Activated CD4-positive, alpha-beta T cell treated with anti-CD3 and anti-CD28 coated beads, Interleukin-2, Interleukin-6, amounts not matched to agents 100 ng/mL and 50 ng/mL, durations not matched to agents 16 hours and 8 hours (primary cell): Measurements from ENCODE around the gene VARS1.

Experiments
- DNase-seq: peaks from one replicate; pipeline ENCODE4 v3.0.0-alpha.2; 2020

The VARS1 gene

DNA sequence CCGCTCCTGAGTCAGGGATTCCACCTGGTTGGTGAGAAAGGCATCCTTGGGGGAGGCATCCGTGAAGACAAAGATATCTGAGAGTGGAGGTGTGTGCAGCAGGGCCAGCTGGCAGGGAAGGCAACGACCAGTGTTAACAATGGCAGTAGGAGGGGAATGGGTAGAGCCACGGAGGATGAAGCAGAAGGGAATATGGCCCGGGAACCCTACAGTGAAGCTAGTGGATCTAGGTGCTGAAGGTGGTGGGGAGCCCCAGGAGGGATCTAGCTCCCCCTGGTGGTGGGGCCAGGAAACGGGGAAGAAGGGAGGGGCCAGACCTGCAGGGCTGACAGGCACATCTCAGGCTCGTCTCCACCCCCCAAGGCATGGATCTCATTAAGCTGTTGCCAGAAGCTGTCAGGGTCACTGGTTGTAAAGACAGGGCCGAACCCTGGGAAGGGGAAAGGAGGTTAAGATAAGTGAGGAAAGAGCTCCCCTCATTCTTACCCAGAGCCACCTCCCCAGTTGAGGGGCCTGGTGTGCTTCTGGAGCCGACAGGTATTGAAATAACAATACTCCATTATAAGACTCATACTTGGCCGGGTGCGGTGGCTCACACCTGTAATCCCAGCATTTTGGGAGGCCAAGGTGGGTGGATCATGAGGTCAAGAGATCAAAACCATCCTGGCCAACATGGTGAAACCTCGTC is 25.7 kb downstream of the VARS1 start:
- DNase-seq, result peak; percentile 91

DNA sequence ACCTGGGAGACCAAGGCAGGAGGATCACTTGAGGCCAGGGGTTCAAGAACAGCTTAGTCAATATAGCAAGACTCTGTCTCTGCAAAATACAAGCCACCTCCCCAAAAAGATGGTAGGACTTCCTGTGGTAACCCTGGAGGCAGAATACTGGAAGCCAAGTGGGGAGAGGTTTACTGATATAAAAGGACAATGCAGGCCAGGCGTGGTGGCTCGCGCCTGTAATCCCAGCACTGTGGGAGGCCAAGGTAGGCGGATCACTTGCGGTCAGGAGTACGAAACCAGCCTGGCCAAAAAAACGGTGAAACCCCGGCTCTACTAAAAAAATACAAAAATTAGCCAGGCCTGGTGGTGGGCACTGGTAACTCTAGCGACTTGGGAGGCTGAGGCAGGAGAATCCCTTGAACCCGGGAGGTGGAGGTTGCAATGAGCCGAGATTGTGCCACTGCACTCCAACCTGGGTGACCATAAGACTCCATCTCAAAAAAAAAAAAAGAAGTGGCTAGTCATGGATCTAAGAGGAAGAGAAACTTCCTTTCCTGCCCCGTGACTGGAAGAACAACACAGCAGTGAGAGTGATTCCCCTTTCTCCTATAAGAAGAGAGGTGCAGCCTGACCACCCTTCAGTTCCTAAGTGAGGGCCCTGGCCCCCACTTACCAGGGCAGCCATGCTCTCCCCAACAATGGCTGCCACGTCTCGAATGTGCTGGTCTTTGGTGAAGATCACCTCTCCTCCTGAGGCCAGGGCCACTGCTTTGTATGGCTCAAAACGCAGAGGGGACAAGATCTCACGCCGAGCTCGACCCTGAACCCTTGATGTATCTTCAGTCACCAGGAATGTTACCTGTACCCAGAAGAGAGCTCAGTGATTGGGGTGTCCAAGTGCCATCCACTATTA is 26.9 kb downstream of the VARS1 start:
- DNase-seq, result no peak

DNA sequence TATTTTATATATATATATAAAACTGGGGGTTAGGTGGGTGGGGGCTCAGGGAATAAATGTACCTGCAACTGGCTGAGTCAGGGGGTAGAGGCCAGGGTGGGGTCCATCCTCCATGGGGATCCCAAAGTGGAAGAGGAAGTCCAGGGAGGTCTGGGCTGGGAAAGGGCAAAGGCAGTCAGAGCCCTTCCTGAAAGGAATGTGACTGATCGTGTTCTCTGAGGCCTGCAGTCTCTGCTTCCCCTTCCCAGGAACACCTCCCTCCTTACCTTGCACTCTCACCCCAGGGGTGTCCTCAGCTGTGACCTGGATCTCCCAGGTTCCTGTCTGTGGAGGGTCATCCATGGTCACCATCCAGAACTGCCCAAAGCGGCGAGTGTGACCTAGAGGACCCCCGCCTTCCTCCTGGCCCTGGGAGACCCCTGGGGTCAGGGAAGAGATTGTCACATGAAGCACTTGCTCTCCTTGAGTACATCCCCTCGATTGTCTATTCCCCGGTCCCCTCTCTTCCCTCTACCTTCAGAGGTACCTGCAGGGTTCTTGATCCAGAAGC is 28.4 kb downstream of the VARS1 start:
- DNase-seq, result no peak

DNA sequence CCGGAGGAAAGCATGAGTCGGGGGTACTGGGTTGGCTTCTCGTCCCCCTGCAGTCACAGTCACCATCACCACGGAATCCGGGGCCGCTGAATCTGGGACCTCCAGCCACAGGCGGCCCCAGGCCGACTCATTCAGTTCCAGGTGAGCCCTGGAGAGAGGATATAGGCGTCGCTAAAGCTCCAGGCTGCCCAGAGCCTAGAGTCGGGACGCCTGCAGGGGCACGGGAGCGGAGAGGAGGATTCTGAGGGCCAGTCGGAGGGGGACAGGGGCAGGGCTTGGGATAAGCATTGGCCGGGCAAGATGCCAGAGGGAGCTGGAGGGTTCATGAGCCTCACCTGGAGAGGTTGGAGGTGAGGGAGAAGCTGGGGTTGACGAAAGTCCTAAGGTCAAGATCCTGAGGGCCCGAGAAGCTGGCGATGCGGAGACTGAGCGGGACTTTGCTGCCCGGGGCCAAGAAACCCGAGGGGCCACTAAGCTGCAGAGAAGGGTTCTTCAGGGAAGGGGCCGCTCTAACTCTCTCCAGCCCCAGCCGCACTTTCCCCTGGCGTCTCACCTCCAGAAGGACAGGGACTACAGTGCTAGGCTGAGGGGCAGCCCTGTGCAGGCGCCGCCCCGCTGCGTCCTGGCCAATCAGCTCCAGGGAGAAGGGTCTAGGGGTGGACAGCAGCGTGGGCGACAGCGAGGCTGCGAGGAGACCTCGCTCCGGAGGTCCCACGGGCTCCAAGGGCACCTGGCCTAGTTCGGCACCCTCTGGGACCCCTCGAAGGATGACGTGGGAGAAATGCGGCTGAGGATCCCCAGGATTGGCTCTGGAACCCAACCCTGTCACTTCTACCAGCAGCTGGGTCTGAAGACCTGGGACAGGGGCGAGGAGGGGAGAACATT is 29.4 kb downstream of the VARS1 start:
- DNase-seq, result no peak

DNA sequence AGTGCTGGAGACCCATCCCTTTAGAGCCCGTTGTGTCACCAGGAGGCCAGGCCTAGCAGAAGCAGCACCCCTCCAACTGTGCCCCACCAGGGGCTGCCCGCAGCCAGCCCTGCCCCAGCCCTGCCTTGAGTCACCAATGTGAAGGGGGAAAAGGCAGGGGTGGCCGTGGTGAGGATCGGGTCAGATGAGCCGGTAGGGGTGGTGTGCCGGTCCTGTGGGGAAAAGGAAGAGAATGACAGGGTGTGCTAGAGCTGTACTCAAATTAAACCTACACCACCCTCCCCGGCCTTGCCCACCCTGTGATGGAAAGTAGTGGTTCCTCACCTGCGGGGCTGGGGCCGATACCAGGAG is 30.0 kb downstream of the VARS1 start:
- DNase-seq, result no peak

DNA sequence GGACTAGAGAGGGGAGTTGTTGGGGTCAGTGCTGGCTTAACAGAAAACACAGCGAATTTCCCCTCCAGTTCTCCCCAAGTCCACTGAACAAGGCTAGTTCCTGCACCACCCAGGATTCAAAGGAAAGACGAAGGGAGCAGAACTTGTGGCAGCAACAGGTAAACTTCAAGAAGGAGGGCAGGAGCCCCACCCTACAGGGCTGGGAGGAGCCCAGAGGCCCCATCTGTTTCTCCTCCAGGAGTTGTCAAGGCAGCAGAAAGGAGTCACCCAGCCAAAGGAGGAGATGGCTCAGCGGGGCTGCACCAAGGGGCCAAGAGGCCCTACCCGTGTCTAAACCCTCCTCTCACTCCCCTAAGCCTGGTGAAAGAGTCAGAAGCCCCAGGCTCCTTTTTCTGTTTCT is 31.4 kb downstream of the VARS1 start:
- no peak for DNase-seq

DNA sequence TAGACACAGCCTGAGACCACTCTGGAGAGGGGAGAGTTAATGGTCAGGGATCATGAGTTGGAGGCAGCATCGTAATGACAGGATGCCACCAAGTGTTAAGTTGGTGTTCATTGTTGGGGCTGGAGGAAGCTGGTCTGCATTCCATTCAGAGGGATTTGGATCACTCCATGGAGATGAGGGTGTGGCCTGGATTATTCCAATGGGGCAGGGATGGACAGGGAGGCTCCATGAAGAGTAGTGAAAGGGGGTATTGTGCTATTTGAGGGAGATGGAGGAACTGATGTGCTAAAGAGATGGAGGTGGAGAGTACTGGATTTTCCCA is 32.0 kb downstream of the VARS1 start:
- DNase-seq, result no peak

DNA sequence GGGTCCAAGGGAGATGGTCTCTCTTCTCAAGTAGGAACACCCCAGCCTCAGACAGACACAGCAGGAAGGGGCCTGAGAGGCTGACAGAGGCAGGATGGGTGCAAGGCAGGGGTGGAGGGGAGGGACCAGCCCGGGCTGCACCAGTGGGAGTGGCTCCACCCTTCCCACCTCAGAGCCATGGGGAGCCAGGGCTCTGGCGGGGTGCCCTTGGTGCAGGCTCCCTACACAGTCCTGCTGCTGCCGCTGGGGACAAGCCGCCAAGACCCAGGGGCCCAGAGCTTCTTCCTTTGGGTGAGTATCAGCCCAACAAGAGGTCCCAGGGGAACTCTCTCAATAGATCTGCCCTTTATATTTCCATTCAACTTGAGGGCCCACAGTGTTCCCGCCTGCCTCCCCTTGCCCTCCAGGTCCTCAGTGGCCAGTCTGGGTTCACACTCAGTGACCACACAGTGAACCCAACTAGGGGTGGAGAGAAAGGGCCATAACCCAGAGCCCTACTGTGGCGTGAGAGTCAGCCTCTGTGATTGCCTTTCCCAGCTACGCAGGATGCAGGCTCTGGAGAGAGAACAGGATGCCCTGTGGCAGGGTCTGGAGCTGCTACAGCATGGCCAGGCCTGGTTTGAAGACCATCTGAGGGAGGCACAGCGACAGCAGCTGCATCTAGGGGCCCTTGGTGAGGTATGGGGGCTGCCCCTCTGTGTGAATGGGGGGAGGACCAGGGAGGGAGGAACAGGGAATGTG is 32.5 kb downstream of the VARS1 start:
- no peak for DNase-seq

DNA sequence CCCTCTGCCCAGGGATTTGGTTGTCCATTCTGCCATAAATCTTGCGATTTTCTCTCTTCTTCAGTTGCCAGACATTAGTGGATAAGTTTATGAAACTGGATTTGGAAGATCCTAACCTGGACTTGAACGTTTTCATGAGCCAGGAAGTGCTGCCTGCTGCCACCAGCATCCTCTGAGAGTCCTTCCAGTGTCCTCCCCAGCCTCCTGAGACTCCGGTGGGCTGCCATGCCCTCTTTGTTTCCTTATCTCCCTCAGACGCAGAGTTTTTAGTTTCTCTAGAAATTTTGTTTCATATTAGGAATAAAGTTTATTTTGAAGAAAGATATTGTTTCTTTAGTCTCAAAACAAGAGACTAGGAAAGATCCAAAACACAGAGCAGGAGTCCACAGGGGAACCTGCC is 33.2 kb downstream of the VARS1 start, which contains the start of gene SAPCD1:
SAPCD1 (plus strand) TSS at position 301 of the 400 bp plus-strand sequence. CDS start 399 bp downstream, outside the sequence.
- DNase-seq, result no peak

DNA sequence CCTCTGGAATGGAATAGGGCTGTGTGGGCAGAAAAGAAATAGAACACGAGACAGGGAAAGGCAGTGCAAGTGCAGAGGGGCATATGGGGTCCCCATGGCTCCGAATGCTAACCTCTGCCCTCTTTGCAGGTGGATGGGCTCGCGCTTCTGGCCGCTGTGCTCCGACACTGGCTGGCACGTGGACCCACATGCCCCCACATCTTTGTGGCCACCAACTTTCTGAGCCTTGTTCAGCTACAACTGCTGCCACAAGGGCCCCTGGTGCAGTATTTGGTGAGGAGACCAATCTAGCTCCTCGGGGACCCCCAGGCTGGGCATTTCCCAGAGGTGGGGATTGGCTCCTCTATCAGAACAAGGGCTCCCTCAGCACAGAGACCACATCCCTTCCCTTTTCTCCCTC is 34.2 kb downstream of the VARS1 start:
- no peak for DNase-seq

DNA sequence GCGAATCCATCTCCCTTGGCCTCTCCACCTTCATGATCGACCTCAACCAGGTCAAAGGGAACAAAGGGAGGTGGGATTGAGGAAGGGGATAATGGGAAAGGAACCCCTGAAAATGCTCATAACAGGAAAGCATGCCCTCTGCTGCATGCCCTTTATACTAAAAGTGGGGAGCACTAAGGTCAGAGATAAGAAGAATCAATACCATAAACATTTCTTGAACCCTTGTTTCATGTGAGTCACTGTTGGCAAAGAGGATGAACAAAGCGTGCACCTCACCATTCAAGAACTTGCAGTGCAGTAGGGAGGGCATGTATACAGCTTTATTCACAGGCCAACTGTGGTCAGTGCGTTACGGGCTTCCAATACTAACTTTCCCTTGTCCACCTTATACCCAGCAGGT is 34.8 kb downstream of the VARS1 start:
- DNase-seq, result no peak

DNA sequence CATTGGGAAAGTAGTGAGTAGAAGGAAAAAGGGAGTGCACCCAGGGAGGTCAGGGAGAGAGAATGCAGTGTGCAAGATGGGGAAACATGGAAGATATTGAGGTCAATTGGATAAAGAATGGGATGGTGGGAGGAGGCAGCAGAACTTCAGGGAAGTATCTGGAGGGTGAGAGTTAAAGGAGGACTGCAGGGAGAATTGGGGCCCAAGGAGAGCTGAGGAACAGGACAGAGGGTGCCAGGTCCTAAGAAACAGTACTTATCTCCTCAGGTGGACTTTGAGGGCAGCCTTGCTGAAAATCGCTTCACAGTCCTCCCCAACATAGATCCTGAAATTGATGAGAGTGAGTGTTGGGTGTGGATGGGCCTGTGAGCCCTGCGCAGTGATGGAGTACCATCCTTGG is 37.3 kb downstream of the VARS1 start:
- DNase-seq, result no peak

DNA sequence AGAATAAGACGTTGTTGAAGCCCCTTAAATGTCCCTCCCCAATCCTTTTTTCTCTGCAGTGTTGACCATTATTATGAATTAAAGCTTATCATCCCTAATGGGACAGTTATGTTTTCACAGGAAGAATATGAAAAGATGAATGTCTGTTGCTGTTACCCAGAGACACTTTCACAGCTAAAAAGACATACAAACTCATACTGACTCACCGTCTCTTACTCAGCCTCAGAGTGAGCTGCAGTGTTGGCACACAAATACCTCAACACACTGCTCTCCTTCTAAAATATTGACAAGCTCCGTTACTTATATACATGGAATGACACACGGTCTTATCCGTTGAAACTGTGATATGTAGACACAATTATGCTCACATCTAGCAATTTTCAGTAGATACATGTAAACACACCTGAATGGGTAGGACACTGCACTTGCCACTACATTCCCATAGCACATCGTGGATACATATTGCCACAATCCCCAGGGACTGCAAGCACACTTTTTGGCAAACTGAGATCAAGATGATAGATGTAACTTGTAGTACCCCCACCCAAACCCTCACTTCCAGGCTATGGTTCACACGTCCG is 42.7 kb downstream of the VARS1 start:
- no peak for DNase-seq

DNA sequence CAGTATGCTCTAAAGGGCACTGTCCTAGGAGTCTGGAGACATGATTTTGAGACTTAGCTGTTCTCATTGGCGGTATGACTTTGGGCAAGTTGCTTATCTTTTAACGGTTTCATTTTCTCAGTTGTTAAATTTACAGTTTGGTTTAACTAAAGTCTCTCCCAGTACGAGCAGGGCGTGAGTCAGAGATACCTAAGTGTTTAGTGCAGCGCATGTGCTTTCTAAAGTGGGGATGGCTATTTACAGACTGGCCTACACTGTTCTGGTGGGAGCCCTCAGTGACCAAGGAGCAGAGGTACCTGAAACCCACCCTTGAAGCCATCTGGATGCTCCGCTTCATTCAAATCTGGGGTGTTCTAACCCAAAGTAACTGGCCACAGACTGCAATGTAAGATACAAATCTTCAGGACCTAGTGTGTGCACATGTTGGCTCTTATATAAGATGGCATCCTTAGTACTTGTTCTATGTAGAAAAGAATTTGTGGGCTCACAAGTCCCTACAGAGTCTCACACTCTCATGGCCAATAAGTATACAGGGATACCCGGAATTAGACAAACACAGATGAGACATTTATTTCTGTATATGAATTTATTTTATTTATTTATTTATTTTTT is 45.0 kb downstream of the VARS1 start:
- DNase-seq, result no peak

DNA sequence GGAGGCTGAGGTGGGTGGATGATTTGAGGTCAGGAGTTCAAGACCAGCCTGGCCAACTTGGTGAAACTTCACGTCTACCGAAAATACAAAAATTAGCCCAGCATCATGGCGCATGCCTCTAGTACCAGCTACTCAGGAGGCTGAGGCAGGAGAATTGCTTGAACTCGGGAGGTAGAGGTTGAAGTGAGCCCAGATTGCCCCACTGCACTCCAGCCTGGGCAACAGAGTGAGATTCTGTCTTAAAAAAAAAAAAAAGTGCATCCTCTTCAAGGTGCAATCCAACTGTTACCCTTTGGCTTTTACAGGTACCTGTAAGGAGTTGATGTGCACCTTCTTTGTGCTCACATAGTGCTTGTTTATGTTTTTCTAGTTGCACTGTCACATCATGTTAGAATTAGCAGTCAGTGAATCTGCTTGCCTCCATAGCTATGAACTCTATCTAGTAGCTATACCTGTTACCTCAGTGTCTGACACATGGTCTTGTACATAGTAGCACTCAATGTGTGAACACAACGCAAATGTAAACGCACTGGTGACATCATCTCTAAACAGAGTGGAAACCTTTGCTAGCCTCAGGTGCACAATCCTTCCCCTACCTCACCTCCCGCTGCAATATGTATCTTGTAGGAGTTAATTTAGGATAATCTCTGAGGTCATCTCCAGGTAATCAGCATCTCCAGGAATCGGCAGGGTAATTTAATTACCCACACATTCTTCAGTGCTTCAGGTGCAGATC is 46.1 kb downstream of the VARS1 start:
- DNase-seq, result no peak
